Measurements from ENCODE around the gene GNLY. TPM values are rescaled to one million over a fixed set of nuclear protein-coding genes. Genes with fewer than 3 reads are reported as not detected.

The GNLY gene
- total and polyA plus RNA-seq, 2 of the 13 experiments (the other 11 are each of a cell fraction or from before 2014, with no cell fraction given): not detected

DNA sequence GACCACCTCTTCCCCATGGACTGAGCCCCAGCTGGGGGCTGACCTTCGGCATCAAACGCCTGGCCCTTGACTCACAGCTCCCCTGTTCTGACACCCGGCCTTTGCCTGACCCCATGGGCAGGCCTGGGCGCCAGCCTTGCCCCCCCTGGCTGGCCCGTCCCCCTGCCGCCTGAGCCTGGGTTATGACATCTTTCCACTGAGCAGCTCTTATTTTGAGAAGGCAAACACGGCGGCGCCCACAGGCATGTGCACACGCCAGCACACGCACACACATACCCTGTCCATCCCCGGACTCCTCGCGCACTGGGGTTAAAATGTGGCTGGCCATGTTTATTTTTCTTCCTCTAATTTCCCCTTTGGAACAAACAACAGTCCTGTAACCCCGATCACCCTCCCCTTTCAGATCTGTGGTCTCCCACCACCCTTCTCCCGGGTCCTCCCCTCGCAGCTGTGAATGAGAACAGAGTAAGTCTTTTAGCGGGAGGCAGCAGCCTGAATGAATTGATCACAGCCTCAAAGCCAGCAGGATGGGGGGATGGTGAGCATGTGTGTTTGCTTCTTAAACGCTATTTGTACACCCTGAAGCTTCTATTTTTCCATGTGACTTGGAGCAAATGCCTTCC lies 47.8 kb downstream of the GNLY start (continued):
- TF ChIP-seq RFX3 (CRISPR knock-in tag; IDR thresholded peaks at IDR 0.05): no peak
- TF ChIP-seq, protein P1, sequence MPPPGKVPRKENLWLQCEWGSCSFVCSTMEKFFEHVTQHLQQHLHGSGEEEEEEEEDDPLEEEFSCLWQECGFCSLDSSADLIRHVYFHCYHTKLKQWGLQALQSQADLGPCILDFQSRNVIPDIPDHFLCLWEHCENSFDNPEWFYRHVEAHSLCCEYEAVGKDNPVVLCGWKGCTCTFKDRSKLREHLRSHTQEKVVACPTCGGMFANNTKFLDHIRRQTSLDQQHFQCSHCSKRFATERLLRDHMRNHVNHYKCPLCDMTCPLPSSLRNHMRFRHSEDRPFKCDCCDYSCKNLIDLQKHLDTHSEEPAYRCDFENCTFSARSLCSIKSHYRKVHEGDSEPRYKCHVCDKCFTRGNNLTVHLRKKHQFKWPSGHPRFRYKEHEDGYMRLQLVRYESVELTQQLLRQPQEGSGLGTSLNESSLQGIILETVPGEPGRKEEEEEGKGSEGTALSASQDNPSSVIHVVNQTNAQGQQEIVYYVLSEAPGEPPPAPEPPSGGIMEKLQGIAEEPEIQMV (CRISPR knock-in tag; IDR thresholded peaks at IDR 0.05; ENCODE audit: low read depth): no peak
- TF ChIP-seq, protein P2, sequence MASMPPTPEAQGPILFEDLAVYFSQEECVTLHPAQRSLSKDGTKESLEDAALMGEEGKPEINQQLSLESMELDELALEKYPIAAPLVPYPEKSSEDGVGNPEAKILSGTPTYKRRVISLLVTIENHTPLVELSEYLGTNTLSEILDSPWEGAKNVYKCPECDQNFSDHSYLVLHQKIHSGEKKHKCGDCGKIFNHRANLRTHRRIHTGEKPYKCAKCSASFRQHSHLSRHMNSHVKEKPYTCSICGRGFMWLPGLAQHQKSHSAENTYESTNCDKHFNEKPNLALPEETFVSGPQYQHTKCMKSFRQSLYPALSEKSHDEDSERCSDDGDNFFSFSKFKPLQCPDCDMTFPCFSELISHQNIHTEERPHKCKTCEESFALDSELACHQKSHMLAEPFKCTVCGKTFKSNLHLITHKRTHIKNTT (CRISPR knock-in tag; IDR thresholded peaks at IDR 0.05): no peak
- TF ChIP-seq TOE1 (CRISPR knock-in tag; IDR thresholded peaks at IDR 0.05): no peak
- TF ChIP-seq ZNF788 (CRISPR knock-in tag; IDR thresholded peaks at IDR 0.05; ENCODE audit: borderline replicate concordance): no peak
- TF ChIP-seq, protein P3, sequence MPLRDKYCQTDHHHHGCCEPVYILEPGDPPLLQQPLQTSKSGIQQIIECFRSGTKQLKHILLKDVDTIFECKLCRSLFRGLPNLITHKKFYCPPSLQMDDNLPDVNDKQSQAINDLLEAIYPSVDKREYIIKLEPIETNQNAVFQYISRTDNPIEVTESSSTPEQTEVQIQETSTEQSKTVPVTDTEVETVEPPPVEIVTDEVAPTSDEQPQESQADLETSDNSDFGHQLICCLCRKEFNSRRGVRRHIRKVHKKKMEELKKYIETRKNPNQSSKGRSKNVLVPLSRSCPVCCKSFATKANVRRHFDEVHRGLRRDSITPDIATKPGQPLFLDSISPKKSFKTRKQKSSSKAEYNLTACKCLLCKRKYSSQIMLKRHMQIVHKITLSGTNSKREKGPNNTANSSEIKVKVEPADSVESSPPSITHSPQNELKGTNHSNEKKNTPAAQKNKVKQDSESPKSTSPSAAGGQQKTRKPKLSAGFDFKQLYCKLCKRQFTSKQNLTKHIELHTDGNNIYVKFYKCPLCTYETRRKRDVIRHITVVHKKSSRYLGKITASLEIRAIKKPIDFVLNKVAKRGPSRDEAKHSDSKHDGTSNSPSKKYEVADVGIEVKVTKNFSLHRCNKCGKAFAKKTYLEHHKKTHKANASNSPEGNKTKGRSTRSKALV (CRISPR knock-in tag; IDR thresholded peaks at IDR 0.05): no peak
- TF ChIP-seq PRPF4 (IDR thresholded peaks at IDR 0.05; ENCODE audit: low read depth, low read length, poor library complexity, severe bottlenecking): no peak
- no peak for TF ChIP-seq EP300 (IDR thresholded peaks at IDR 0.05; ENCODE audit: low read depth in 2 of 2, low read length in 2 of 2)
- TF ChIP-seq EP300 (CRISPR knock-in tag; IDR thresholded peaks at IDR 0.05; ENCODE audit: borderline replicate concordance): no peak; the same call in 1 of the 2 replicates
- no peak for TF ChIP-seq NAIF1 (CRISPR knock-in tag; IDR thresholded peaks at IDR 0.05; ENCODE audit: borderline replicate concordance)
- TF ChIP-seq, protein P4, sequence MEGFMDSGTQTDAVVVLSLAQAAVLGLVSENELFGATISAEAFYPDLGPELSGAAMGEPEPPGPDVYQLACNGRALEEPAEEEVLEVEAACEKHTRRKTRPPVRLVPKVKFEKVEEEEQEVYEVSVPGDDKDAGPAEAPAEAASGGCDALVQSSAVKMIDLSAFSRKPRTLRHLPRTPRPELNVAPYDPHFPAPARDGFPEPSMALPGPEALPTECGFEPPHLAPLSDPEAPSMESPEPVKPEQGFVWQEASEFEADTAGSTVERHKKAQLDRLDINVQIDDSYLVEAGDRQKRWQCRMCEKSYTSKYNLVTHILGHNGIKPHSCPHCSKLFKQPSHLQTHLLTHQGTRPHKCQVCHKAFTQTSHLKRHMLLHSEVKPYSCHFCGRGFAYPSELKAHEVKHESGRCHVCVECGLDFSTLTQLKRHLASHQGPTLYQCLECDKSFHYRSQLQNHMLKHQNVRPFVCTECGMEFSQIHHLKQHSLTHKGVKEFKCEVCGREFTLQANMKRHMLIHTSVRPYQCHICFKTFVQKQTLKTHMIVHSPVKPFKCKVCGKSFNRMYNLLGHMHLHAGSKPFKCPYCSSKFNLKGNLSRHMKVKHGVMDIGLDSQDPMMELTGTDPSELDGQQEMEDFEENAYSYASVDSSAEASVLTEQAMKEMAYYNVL (CRISPR knock-in tag; IDR thresholded peaks at IDR 0.05; ENCODE audit: borderline replicate concordance): 0 out of 2 replicates have a peak, but pooled peaks have one; percentile 16
- TF ChIP-seq, protein P5, sequence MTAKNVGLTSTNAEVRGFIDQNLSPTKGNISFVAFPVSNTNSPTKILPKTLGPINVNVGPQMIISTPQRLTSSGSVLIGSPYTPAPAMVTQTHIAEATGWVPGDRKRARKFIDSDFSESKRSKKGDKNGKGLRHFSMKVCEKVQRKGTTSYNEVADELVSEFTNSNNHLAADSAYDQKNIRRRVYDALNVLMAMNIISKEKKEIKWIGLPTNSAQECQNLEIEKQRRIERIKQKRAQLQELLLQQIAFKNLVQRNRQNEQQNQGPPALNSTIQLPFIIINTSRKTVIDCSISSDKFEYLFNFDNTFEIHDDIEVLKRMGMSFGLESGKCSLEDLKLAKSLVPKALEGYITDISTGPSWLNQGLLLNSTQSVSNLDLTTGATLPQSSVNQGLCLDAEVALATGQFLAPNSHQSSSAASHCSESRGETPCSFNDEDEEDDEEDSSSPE (CRISPR knock-in tag; IDR thresholded peaks at IDR 0.05): no peak
- TF ChIP-seq, protein P6, sequence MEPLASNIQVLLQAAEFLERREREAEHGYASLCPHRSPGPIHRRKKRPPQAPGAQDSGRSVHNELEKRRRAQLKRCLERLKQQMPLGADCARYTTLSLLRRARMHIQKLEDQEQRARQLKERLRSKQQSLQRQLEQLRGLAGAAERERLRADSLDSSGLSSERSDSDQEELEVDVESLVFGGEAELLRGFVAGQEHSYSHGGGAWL (CRISPR knock-in tag; IDR thresholded peaks at IDR 0.05): no peak; the same call in 1 of the 2 replicates
- no peak for TF ChIP-seq ZNF251 (CRISPR knock-in tag; IDR thresholded peaks at IDR 0.05)
- no peak for TF ChIP-seq KLF9 (CRISPR knock-in tag; IDR thresholded peaks at IDR 0.05; ENCODE audit: low read depth)
- no peak for TF ChIP-seq DR1 (CRISPR knock-in tag; IDR thresholded peaks at IDR 0.05)
- TF ChIP-seq NR1H2 (CRISPR knock-in tag; IDR thresholded peaks at IDR 0.05; ENCODE audit: borderline replicate concordance, low read depth): no peak
- no peak for TF ChIP-seq SOX6 (IDR thresholded peaks at IDR 0.05)
- TF ChIP-seq SOX6 (CRISPR knock-in tag; IDR thresholded peaks at IDR 0.05): no peak
- TF ChIP-seq, protein P7, sequence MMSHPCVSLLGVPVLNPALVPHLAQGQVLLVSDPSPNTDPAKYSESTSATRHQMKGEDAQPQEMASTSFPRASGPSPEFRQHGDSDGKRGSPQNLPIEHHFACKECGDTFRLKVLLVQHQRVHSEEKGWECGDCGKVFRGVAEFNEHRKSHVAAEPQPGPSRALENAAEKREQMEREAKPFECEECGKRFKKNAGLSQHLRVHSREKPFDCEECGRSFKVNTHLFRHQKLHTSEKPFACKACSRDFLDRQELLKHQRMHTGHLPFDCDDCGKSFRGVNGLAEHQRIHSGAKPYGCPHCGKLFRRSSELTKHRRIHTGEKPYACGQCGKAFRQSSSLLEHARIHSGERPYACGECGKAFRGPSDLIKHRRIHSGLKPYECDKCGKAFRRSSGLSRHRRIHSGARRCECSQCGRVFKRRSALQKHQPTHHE (CRISPR knock-in tag; IDR thresholded peaks at IDR 0.05; ENCODE audit: borderline replicate concordance): 0 out of 2 replicates have a peak, but pooled peaks have one; percentile 24
